GM12892 (cell line): ENCODE data around the gene VMO1.

ENCODE experiments used
- POLR2A ChIP-seq: IDR thresholded peaks from 2 replicates; pipeline ENCODE4 v1.6.1; 2011; ENCODE audit warnings: low read depth, low read length, control low read depth
- POLR2AphosphoS5 ChIP-seq: IDR thresholded peaks from 2 replicates; pipeline ENCODE4 v1.6.1; 2011; ENCODE audit warnings: low read depth, low read length, control low read depth
- TAF1 ChIP-seq: IDR thresholded peaks from 2 replicates; pipeline ENCODE4 v1.6.1; 2011; ENCODE audit warnings: low read depth, mild to moderate bottlenecking, control low read depth, low read length, borderline replicate concordance

- TF ChIP-seq TAF1, result no peak
- TF ChIP-seq POLR2A, result no peak
- TF ChIP-seq POLR2AphosphoS5, result no peak
Measured at GRCh38 chr17:4741544-4741943, 44.6 kb downstream of the VMO1 start.
